Neural cell (in vitro differentiated cells): ENCODE data around the gene KLK10. TPM values are rescaled to one million over a fixed set of nuclear protein-coding genes. Genes with fewer than 3 reads are reported as not detected.

Experiments
- polyA plus RNA-seq: library from polyadenylated mRNA; depleted of rRNA; stranded (reverse); fragments of >200 nt; gene quantifications from 2 replicates; pipeline ENCODE4 v1.2.3, GENCODE V29; 2014

KLK10 gene
- polyA plus RNA-seq, 1 donor from 2014 or later, result 0.73 TPM

Other genes starting within 250 kb of the KLK10 start
- gene GPR32, start 249.2 kb downstream of the KLK10 start, polyA plus RNA-seq, result not detected in 2 replicates
- not detected in 2 replicates for gene ACP4, start 229.3 kb downstream of the KLK10 start, polyA plus RNA-seq
- not detected in 2 replicates for gene KLK1, start 195.9 kb downstream of the KLK10 start, polyA plus RNA-seq
- not detected in 2 replicates for gene KLK15, start 186.1 kb downstream of the KLK10 start, polyA plus RNA-seq
- not detected in 2 replicates for gene KLK3, start 164.8 kb downstream of the KLK10 start, polyA plus RNA-seq
- gene KLK2, start 146.3 kb downstream of the KLK10 start, polyA plus RNA-seq, result not detected in 2 replicates
- gene KLK4, start 108.3 kb downstream of the KLK10 start, polyA plus RNA-seq, result not detected in 2 replicates
- gene KLK5, start 66.7 kb downstream of the KLK10 start, polyA plus RNA-seq, result not detected in 2 replicates
- gene KLK6, start 50.1 kb downstream of the KLK10 start, polyA plus RNA-seq, result not detected in 2 replicates
- gene KLK7, start 35.8 kb downstream of the KLK10 start, polyA plus RNA-seq, result not detected in 2 replicates
- gene KLK8, start 18.1 kb downstream of the KLK10 start, polyA plus RNA-seq, result not detected in 2 replicates
- gene KLK11, start 6.9 kb upstream of the KLK10 start, polyA plus RNA-seq, result not detected in 2 replicates
- not detected in 2 replicates for gene KLK12, start 15.3 kb upstream of the KLK10 start, polyA plus RNA-seq
- gene KLK13, start 45.4 kb upstream of the KLK10 start, polyA plus RNA-seq, result not detected in 2 replicates
- not detected in 2 replicates for gene KLK14, start 63.2 kb upstream of the KLK10 start, polyA plus RNA-seq
- gene CTU1, start 88.7 kb upstream of the KLK10 start, polyA plus RNA-seq, result 12.6 and 16.4 TPM in 2 replicates
- gene SIGLEC9, start 105.2 kb upstream of the KLK10 start, polyA plus RNA-seq, result not detected in 2 replicates
- not detected in 2 replicates for gene SIGLEC7, start 122.6 kb upstream of the KLK10 start, polyA plus RNA-seq
- gene CD33, start 205.4 kb upstream of the KLK10 start, polyA plus RNA-seq, result not detected in 2 replicates
- gene SIGLECL1, start 231.4 kb upstream of the KLK10 start, polyA plus RNA-seq, result not detected in 2 replicates